CD4-positive, alpha-beta T cell (primary cell): Measurements from ENCODE around the gene CHKA. TPM values are rescaled to one million over a fixed set of nuclear protein-coding genes. Genes with fewer than 3 reads are reported as not detected.

ENCODE experiments used
- ATAC-seq: fragments of 200-7000 bp; cut with Tn5 transposase; one replicate; pipeline ENCODE4 v1.10.0; 2022; ENCODE audit warnings: mild to moderate bottlenecking; ENCODE audit not compliant: poor library complexity
- CTCF ChIA-PET: fragments of 350-600 bp; sonication (Branson Sonifier 250); formaldehyde crosslinking; loops from one replicate; lab custom pipeline; 2021; ENCODE audit warnings: antibody characterized with exemption, inconsistent platforms; lab: Charles Lee
- POLR2A ChIA-PET: fragments of 350-600 bp; sonication (Branson Sonifier 250); formaldehyde crosslinking; loops from one replicate; lab custom pipeline; 2021; ENCODE audit warnings: antibody characterized with exemption, inconsistent platforms; lab: Charles Lee
- DNase-seq, 14 experiments: peaks; one replicate each; pipeline ENCODE4 v3.0.0-alpha.2; 2013 to 2020; ENCODE audit warnings: mixed read lengths in 2 of 14
- H3K27ac ChIP-seq, 2 donors: one replicate each; pipeline versions ENCODE4 v1.5.1 to v1.7.0; 2013; ENCODE audit warnings: low read length in 2 of 2, low read depth in 1 of 2, mild to moderate bottlenecking in 1 of 2
- H3K27me3 ChIP-seq, 2 experiments: 1 replicate in 1 of 2; 2 replicates in 1 of 2; pipeline versions ENCODE4 v1.6.1 to v1.7.0; 2013; ENCODE audit warnings: low read length in 2 of 2, control low read depth in 1 of 2, mild to moderate bottlenecking in 1 of 2, moderate library complexity in 1 of 2; ENCODE audit not compliant: insufficient read depth in 2 of 2, control insufficient read depth in 1 of 2
- H3K36me3 ChIP-seq: one replicate; pipeline ENCODE4 v1.6.1; 2013; ENCODE audit warnings: low read length, control low read depth; ENCODE audit not compliant: insufficient read depth
- H3K4me1 ChIP-seq: one replicate; pipeline ENCODE4 v1.6.1; 2013; ENCODE audit warnings: low read length, control low read depth; ENCODE audit not compliant: insufficient read depth
- H3K4me3 ChIP-seq: one replicate; pipeline ENCODE4 v1.5.1; 2013; ENCODE audit warnings: mild to moderate bottlenecking, low read length, moderate library complexity
- H3K9me3 ChIP-seq, 2 experiments: 1 replicate in 1 of 2; 2 replicates in 1 of 2; pipeline versions ENCODE4 v1.6.1 to v1.7.0; 2013; ENCODE audit warnings: low read length in 2 of 2, mild to moderate bottlenecking in 2 of 2, control low read depth in 1 of 2, moderate library complexity in 1 of 2; ENCODE audit not compliant: control insufficient read depth in 1 of 2, insufficient read depth in 1 of 2
- H3K27ac Mint-ChIP-seq: one replicate; pipeline ENCODE4 v1.8.0; 2020; ENCODE audit warnings: mixed read lengths
- H3K27me3 Mint-ChIP-seq: one replicate; pipeline ENCODE4 v1.8.0; 2021; ENCODE audit warnings: mixed read lengths
- H3K36me3 Mint-ChIP-seq: one replicate; pipeline ENCODE4 v1.8.0; 2021; ENCODE audit warnings: low read depth, mixed read lengths
- H3K4me1 Mint-ChIP-seq: one replicate; pipeline ENCODE4 v1.8.0; 2021; ENCODE audit warnings: low read depth, mixed read lengths
- H3K4me3 Mint-ChIP-seq: one replicate; pipeline ENCODE4 v1.8.0; 2020; ENCODE audit warnings: mild to moderate bottlenecking, mixed read lengths
- H3K9me3 Mint-ChIP-seq: one replicate; pipeline ENCODE4 v1.8.0; 2020; ENCODE audit warnings: mixed read lengths
- intact Hi-C, 2 experiments: fragments of 100-400 bp; cut with DNase I in 1 of 2; cut with micrococcal nuclease in 1 of 2; formaldehyde crosslinking; loops; one replicate each; pipeline versions ENCODE4 v1.15.1 to v1.9.0; 2023 to 2025; cut with DNase I, micrococcal nuclease
- total RNA-seq, 174 experiments: library from RNA in 2 of 174; stranded (reverse) in 2 of 174; gene quantifications; one replicate each; pipeline ENCODE4 v1.2.3 and lab custom pipeline; 2021 to 2026
- TF ChIP-seq, protein P1 (sequence below): fragments of 200-600 bp; IDR thresholded peaks from one replicate; pipeline ENCODE4 v1.8.0; 2022; ENCODE audit warnings: antibody characterized with exemption, mild to moderate bottlenecking

The CHKA gene
- total RNA-seq, 2 experiments from 2014 or later = 30.1 to 31.4 TPM

GRCh38 chr11:68148879-68149278, 27.7 kb upstream of the CHKA start:
- H3K36me3 Mint-ChIP-seq = no peaks in the 10 kb centered on the region
- ChIA-PET POLR2A (no interaction called here), CTCF (no interaction called here)
- H3K9me3 Mint-ChIP-seq = no peaks in the 10 kb centered on the region
- DNase-seq (no peak), ATAC-seq (no peak)
- intact Hi-C loops = no loop called here
- Histone ChIP-seq H3K4me3 (no peak overlapping the region), H3K4me1 (no peaks in the 10 kb centered on the region), H3K9me3 (no peaks in the 10 kb centered on the region), H3K27ac (no peak overlapping the region), H3K36me3 (no peaks in the 10 kb centered on the region), H3K27me3 (no peaks in the 10 kb centered on the region)
- H3K27ac Mint-ChIP-seq = no peak overlapping the region
- H3K4me3 Mint-ChIP-seq = no peak overlapping the region
- H3K4me1 Mint-ChIP-seq = peaks cover 5% of the 10 kb centered on the region
- TF ChIP-seq, protein P1, sequence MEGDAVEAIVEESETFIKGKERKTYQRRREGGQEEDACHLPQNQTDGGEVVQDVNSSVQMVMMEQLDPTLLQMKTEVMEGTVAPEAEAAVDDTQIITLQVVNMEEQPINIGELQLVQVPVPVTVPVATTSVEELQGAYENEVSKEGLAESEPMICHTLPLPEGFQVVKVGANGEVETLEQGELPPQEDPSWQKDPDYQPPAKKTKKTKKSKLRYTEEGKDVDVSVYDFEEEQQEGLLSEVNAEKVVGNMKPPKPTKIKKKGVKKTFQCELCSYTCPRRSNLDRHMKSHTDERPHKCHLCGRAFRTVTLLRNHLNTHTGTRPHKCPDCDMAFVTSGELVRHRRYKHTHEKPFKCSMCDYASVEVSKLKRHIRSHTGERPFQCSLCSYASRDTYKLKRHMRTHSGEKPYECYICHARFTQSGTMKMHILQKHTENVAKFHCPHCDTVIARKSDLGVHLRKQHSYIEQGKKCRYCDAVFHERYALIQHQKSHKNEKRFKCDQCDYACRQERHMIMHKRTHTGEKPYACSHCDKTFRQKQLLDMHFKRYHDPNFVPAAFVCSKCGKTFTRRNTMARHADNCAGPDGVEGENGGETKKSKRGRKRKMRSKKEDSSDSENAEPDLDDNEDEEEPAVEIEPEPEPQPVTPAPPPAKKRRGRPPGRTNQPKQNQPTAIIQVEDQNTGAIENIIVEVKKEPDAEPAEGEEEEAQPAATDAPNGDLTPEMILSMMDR = no peak
- H3K27me3 Mint-ChIP-seq = no peaks in the 10 kb centered on the region

- DNase-seq (no peak), ATAC-seq (no peak)
- Histone ChIP-seq H3K27me3 (no peaks in the 10 kb centered on the region), H3K9me3 (no peaks in the 10 kb centered on the region), H3K27ac (no peak overlapping the region), H3K4me1 (no peaks in the 10 kb centered on the region), H3K4me3 (no peak overlapping the region), H3K36me3 (no peaks in the 10 kb centered on the region)
- CTCF ChIA-PET = no interaction called here
- Mint-ChIP-seq H3K27me3 (no peaks in the 10 kb centered on the region), H3K4me1 (peaks cover 5% of the 10 kb centered on the region), H3K27ac (no peak overlapping the region), H3K36me3 (no peaks in the 10 kb centered on the region), H3K4me3 (no peak overlapping the region), H3K9me3 (no peaks in the 10 kb centered on the region)
- POLR2A ChIA-PET = no interaction called here
- TF ChIP-seq, protein P1 = no peak
- intact Hi-C loops = no loop called here
These were observed 27.1 kb upstream of the CHKA start for GRCh38 chr11:68148071-68148805.

DNA sequence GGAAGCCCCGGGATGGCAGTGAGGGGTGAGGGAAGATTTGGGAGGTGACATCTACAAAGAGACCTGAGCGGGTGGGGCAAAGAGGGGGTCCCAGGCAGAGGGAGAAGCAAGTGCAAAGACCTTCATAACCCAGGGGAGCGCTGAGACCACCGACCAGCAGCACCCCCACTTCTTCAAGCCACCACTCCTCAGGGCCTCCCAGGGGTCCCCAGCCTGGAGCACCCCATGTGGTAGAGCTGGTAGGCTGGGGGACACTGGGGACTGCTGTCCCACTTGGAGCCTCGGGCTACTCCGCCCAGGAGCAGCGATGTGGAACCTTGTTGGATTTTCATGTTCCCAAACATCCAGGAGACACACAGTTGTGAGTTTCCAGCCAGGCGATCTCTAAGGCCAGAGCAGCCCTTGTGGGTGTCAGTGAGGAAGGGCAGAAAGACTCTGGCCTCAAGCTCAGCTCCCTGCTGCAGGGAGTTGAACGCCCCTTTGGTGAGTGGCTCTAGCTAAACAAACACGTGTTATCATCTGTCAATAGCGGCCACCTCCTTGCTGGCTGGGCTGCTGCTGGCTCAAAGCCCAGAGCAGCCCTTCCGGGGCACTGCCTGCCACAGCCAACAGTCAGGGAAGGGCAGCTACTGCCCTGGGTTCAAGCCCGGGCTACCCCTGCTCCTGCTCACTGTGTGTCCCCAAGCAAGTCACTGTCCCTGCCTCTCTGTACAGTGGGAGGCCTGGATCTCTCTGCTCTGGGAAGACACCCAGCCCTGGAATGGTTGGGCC, 25.7 kb upstream of the CHKA start:
- intact Hi-C loops = no loop called here
- Histone ChIP-seq H3K4me1 (peaks cover 9% of the 10 kb centered on the region), H3K27me3 (no peaks in the 10 kb centered on the region), H3K9me3 (no peaks in the 10 kb centered on the region), H3K4me3 (no peak overlapping the region), H3K27ac (no peak overlapping the region), H3K36me3 (no peaks in the 10 kb centered on the region)
- CTCF ChIA-PET = no interaction called here
- POLR2A ChIA-PET = no interaction called here
- TF ChIP-seq, protein P1 = no peak
- no peak for DNase-seq
- Mint-ChIP-seq H3K4me1 (peaks cover 4% of the 10 kb centered on the region), H3K27me3 (no peaks in the 10 kb centered on the region), H3K4me3 (no peak overlapping the region), H3K36me3 (no peaks in the 10 kb centered on the region), H3K27ac (no peak overlapping the region), H3K9me3 (no peaks in the 10 kb centered on the region)
- ATAC-seq = no peak
